HG02938 (cell line): ENCODE measurements around the gene GPR55.
"Not testable (repeated sequence)": the region's sequence is repeated elsewhere in the genome, so short reads cannot be mapped to it uniquely, and the experiment has no call there.

Experiments used
- ATAC-seq: cut with Tn5 transposase; IDR thresholded peaks from one replicate; pipeline ENCODE4 v1.9.1; 2021; ENCODE audit warnings: mild to moderate bottlenecking, moderate library complexity; ENCODE audit not compliant: unreplicated experiment

The GPR55 gene

DNA sequence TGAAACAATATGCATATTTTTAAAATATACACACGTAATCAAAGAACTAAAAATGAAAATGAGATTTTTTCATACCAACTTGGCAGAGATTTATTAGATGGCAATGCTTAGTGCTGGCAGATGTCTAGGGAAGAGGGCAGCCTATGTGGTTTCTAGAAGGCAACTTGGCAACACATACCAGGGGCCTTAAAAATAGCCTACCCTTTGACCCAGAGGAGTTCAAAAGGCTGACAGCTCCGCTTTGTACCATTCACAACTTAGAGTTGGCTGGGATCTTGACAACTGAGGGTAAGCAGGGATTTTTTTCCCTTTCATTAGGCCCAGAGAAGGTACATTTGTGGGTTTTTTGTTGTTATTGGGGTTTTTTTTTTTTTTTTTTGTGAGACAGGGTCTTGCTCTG lies 26.4 kb upstream of the GPR55 start:
- no peak for ATAC-seq

DNA sequence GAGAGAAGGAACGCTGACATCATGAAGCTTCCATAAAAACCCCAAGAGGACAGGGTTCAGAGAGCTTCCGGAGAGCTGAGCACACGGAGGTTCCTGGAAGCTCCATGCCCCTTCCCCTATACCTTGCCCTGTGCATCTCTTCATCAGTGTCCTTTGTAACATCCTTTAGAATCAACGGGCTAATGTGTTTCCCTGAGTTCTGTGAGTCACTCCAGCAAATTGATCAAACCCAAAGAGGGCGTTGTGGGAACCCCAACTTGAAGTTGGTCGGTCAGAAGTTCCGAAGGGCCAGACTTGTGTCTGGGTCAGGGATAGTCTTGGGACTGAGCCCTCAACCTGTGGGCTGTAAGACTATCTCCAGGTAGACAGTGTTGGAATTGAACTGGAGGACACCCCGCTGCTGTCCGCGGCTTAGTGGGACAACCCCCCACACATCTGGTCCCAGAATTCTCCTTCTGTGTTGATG lies 25.9 kb upstream of the GPR55 start:
- no peak for ATAC-seq

DNA sequence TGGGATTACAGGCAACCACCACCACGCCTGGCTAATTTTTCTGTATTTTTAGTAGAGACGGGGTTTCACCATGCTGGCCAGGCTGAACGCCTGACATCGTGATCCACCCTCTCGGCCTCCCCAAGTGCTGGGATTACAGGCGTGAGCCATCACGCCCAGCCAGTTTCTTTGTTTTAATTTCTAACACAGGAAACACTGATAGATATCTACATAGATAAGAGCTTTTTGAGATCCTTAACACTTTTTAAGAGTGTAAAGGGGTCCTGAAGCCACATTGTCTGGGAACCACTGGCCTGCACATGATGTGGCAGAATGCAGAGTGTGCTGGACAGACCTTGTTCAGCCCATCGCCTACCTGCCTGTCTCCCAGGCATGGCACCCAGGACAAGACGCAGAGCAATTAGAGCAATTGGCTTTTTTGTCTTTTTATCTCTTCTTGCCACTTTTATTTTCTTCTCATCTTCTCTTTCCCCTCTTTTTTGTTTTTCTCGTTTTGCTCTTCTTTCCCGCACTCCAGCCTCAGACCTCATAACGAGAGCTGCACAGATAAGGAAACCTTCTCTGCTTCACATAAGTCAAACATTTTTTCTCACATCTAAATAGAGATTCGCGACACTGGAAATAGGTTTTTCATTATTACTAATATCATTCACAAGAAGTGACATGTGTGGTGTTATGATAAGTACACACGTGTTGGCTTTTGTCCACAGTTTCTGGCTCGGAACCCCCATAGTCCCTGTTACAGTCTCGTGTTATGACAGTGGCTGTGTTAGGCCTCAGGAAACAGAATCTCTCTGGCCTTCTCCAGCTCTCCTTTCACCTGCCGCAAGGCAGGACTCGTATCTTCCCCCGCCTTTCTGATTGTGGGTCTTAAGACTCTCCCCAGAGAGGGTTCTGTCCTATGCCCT lies 25.2 kb upstream of the GPR55 start:
- ATAC-seq = peak; percentile 65

DNA sequence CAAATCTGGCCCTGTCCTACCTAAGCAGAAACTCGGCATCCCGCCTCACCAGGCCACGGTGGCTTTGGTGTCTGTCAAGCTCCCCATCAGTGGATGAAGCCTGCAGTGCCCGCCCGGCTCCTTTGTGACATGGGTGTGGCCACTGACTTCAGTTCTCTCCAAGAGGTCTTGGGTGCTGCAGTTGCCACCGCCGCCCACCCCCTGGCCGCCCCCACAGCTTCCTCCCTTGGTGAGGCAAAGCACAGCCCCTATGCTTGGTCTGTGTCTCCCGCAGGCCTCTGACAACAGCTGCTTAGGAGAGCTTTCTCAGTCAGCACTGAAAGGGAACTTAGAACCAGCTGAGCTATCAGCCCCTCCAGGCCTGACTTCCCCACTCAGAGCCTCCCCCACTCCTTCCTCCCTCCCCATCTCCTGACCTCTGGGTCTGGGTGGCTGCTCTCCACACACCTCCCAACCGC lies 22.9 kb upstream of the GPR55 start:
- no peak for ATAC-seq

DNA sequence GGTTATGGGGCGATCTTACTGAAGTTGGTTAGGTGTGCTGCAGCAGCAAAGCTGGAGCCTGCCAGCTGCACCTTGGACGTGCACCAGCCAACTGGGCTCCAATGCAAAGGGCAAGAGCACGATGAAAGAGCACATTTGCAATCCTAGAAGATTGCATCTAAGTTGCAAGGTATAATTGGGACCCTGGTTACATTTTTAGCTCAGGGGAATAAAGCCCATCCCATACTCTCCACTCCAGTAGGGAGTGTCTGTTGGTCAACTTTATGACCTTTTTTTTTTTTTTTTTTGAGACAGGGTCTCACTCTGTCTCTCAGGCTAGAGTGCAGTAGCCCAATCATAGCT lies 22.2 kb upstream of the GPR55 start:
- ATAC-seq = no peak

DNA sequence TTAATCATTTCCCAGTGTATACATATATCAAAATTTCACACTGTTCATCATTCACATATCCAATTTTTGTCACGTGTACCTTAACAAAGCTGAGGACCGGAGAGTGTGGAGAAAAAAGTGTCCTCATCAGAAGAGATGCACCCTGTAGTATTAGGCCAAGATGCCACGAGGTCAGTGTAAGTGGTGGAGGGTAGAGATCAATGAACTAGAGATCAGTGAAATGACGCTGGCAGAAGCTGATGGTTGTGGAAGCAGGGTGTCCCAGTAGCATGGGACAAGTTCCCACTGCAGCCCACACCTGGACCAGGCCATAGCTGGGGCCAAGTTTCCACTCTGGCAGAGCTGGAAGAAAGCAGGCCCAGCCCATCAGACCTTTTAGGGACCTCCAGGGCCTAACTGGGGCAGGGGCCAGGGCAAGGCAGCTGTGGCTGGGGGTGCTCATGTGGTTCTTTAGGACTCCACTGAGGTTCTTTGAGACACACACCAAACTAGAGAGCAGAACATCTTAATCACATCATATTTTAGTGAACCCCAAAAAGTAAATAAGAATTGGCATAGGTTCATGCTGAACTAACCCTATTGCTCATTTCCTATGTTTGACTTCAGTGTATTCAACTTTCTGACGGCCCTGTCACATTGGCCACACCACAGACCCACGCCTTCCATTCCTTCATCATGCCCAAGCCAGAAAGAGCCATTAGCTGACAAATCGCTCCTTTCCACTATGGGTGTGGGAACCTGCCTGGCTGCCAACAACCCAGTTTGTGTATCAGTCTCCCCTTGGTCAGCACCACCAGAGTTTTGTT lies 21.6 kb upstream of the GPR55 start:
- no peak for ATAC-seq

DNA sequence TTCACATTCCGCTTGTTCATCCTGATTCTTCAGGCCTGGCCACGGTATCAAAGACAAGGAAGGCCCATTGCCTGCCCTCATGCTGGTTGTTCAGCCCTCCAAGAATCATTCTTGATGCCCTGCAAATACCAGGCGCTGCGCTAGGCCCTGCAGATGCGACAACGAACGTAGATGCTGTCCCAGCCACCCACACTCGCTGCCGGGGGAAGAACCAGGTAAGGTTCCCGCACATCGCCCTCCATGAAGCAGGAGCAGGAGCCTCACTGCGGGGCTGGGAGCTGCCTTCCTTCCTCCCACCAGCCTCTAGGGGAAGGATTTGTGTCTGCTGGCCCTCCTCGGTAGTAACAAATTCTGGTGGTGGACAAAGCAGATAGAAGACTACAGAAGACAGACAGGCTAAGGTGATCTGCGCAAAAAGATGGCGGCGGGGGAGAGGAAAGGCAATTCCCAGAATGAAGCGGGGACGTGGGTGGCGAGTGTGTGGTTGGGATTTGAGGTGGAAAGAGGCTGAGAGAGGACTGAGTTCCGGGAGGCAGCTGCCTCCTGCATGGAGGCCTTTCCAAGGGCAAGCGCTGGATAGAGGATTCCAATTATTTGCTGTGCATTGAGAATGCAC lies 19.8 kb upstream of the GPR55 start:
- no peak for ATAC-seq

DNA sequence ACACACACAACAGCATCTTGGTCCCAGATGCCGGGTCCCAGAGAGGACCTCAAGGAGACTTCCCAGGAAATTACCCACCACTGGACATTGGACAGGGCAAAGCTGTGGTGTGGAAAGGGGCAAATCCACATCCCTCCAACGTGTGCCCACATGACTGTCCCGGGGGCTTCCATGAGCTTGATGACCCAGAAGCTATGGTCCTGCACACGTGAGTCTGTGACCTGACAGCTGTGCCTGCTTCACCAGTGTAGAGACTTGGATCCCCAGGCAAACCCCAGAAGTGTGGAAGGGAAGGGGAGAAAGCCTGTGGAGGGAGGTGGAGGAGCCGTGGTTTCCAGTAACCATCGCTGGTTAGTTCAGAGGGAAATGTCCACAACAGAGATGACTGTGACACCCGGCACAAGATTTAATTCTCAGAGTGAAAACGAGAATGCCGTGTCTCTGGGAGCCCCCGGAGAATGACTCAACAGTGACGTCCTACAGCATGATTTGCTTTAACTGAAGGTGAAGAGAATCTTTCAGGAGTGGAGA lies 19.1 kb upstream of the GPR55 start:
- peak; percentile 60 for ATAC-seq

DNA sequence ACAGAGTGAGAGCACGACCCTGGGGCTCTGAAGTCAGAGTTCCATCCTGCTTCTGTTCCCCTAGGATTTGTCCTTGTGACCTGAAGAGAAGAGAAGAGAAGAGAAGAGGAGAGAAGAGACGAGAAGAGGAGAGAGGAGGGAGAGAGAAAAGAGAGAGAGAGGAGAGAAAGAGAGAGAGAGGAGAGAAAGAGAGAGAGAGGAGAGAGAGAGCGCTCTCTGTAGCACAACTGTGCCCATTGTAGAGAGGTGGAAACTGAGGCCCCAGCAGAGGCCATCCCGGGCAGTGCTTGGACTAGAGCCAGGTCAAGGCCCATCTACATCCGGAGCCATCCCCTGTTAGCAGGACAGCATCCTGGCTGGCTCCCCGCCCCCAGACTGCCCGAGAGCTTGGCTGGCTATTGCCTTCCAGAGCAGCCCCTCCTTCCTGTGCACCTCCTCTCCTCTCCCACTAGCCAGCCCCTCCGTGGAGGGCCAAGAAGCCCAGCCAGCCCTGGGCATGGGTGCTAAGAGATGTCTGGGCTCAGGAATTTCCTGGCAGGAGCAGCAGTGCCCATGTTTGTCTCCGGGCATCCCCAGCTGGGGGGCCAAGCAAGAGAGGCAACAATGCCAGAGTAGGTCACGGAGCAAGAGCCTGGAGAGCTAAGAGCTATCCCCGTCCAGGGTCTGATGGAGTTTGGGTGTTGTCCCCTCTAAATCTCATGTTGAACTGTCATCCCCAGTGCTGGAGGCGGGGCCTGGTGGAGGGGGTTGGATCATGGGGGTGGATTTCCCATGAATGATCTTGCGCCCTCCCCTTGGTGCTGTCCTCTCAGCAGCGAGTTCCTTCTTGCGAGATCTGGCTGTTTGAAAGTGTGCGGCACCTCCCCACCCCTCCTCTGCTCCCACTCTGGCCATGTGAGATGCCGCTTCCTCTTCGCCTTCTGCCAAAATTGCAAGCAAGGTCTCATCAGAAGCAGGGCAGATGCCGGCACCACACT lies 18.2 kb upstream of the GPR55 start:
- ATAC-seq = peak; percentile 70

DNA sequence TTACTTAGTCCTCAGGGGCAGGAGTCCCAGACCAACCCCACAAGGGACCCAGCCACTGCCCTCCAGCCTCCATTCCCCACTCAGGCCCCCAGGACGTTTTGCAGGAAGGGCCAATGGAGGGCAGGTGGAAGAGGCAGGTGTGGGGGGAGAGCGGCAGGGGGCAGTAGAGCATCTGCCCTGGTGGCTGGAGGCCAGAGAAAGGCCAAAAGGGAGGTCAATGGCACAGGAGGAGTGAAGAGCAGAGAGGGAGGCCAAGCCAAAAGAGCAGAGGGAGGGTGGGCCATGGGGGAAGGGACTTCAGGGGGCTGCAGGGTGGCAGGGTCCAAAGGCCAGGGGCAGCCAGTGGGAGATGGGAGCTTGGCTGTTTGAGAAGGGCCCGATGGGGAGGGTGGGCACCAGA lies 17.3 kb upstream of the GPR55 start:
- no peak for ATAC-seq

DNA sequence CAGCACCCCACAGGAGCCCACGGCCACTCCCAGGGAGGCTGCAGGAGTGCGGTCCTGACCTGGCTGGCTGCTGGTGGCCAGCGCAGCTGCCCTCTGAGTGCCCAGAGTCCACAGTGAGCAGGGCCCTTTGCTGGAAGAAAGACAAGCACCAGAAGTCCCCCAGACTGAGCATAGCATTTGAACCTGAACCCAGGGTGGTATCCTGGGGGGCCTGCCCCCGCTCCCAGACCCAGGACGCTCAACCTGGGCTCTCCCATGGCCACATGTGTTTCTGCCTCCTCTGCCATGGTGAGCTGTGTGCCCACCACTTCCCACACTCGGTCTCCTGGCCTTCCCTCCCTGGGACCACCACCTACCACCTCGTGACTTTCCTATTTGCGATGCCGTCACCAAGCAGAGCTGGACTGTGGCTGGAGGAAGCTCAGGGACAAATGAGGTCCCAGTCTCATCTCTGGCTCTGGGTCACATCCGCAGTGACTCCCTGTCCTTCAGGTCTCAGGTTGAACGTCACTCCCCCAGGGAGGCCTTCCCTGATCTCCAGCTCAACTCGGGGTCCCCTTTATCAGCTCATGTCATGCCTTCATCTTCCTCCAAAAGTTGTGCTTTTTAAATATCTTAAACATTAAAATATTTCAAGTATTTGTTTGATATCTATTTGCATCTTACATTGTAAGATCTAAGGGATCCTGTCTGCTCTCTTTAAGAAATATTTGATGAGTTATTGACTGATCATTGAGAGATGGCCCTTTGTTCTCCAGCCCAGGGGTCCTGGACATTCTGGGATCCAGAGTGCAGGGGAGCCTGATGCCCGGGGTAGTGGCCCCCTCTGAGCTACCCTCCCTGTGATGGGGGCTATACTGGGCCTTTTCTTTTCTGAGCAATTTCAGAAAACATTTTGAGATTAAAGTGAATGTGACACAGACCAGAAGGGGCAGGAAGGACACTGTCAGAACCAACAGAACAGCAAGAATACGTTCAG lies 16.4 kb upstream of the GPR55 start:
- no peak for ATAC-seq

DNA sequence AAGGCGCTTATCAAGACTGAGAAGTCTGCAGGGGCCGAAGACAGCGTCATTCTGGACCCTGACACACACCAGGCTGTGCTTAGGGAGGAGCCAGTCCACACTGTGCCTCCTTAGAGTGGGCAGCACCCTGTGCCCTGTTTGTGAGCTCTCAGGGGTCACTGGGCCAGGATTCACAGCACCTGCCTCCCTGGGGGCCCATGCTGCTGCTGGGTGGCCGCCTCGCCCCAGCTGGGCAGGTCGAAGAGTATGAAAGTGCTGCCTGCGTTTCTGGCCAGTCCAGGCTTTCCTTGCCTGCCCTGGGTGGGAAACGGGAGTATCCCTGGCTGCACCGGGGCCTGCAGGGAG lies 15.4 kb upstream of the GPR55 start:
- no peak for ATAC-seq

DNA sequence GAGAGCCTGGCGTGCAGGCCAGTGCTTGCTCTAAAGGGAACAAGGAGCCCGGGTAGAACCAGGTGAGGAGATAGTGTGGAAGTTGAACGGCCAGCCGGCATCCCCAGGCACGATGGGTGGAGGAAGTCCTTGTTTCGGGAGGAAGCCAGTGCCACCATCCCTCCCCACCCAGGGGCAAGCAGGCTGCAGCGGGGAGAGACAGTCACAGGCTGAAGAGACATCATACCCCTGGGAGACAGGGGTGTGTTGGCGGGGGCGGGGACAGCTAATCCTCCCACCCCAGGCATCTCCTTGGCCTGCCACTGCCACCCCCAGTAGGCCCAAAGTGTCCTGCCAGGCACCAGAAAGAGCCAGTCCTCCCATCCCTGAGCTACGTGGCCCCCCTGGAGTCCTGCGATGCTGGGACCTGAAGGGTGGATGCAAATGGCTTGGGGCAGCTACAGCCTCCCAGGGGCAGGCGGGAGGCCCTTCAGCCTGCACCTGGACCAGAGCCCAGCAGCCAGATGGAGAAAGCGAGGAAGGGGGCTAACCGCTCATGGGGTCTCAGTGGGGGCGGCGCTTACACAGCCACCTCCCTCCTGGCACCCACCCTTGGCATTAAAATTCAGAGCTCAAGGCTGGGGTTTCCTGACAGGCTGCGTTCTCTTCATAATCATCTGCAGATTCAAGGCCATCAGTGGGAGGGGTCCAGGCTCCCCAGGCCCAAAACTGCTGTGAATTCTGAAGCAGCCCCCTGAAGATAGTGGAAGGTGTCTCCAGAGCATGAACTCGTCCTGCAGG lies 14.8 kb upstream of the GPR55 start:
- ATAC-seq = no peak

DNA sequence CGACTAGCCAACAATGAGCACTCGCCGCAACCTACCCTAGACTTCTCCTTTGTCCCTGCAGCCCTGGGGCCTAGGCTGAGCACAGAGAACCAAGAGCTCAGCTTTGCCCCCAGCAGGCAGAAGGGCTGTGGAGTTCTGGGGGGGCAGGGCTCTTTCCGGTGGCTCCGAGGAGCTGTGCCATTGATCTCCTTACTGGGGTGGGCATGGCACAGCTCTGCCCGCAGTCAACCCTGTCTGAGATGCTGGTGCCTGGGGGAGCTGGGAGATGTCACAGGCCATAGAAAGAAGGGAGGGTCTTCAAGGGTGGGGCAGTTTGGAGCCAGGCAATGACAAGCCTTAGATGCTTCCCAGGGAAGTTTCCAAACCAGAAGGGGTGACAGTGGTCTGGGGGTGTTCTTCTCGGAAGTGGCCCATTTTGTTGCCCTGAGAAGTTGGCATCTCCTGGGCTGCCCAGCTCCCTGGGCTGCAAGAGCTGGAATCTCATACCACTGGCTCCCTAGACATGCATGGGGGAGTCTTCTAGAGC lies 14.1 kb upstream of the GPR55 start:
- ATAC-seq = no peak

DNA sequence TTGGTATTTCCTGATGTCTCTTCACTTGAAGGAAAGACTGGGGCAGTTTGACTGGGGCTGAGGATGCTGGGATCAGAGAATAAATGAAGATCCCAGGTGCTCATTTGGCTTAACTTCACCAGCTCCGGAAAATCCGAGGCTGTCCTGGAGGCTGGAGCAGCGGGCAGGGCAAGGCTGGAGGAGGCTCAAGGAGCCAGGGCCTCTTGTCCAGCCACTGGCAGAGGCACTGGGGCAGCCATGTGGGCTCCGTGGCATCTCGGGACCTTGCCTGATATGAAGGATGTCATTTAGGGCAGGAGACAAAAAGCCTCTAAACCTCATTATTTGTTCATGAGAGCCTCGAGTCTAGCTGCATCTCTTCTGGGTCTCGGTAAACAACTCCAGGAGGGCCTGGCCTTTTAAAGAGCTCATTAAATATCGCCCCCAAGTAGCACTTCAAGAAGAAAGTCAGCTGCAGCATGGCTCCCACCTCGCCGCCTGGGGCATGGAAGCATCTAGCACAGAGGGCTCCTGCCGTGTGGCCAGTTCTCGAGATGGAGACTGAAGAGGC lies 13.5 kb upstream of the GPR55 start:
- no peak for ATAC-seq

DNA sequence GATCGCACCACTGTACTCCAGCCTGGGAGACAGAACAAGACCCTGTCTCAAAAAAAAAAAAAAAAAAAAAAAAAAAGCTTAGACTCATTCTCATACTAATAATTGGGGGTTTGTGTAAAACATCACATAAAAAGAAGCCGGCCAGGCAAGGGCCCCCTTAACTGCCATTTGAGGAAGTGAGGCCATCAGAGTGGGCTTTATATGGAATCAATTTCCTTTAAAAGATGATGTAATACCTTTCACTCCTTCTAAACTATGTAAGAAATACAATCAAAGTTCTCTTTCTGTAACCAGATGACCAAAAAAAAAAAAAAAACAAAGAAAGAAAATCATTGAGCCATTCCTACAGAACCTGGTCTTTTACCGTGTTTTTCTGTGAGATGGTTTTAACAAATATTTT lies 13.1 kb upstream of the GPR55 start:
- no peak for ATAC-seq

DNA sequence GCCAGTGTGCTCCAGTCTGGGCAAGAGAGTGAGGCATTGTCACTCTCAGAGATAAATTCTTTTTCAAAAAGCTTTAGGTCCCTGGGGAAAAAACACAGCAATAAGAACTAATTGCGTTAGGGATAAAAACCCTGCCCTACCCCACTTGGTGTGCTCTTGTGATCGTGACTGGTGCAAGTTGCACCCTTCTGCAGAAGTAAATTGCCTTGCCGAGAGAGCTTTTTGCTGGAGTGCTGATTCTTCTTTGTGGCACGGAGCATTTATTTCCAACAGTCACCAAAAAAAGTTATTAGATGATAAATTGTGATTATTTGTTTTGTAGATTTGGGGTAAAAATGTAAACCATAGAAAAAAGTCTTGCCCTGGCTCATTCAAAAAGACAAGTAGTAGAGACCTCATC lies 12.3 kb upstream of the GPR55 start:
- ATAC-seq = no peak

DNA sequence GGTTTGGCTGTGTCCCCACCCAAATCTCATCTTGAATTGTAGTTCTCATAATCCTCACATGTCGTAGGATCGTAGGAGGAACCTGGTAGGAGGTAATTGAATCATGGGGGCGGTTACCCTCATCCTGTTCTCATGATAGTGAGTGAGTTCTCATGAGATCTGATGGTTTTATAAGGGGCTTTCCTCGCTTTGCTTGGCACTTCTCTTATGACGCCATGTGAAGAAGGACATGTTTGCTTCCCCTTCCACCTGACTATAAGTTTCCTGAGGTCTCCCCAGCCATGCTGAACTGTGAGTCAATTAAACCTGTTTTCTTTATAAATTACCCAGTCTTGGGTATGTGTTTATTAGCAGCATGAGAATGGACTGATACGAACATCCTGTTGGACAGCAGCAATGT lies 11.2 kb upstream of the GPR55 start:
- ATAC-seq = not testable (repeated sequence)
